Measurements from ENCODE around the gene LIMS2. TPM values are rescaled to one million over a fixed set of nuclear protein-coding genes. Genes with fewer than 3 reads are reported as not detected.

LIMS2 gene
- total RNA-seq, 2 donors from 2014 or later, result 9.6 to 21.4 TPM

DNA sequence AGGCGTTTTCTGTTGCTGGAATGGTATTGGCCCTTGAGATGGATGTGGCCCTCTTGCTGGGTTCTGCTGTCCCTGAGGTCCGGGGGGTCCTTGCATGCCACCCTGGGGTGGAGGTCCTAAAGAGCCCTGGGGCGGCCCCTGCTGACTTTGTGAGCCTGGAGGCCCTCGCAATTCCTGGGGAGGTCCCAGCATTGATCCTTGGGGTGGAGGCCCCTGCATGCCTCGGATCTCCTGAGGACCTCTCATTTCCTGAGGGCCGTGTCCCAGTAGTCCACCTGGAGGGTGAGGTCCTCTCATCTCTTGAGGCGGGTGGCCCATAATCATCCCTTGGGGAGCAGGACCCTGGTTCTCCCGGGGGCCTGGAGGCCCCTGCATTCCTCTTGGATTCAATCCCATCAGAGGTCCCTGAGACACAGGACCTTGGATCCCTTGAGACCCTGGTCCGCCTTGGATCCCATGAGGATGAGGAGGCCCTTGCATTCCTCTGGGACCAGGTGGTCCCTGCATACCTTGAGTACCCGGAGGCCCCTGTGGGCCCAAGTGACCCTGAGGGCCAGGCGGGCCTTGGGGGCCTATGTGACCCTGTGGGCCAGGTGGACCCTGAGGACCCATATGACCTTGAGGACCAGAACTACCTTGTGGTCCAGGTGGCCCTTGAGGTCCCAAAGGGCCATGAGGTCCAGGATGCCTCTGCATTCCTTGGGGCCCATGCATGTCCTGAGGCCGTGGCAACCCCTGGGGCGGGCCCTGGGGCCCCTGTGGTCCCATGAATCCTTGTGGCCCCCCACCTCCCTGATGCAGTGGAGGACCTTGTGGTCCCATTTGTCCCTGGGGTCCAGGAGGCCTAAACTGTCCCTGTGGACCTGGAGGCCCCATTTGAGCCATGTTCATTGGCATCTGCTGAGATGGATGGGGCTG is 44.2 kb upstream of the LIMS2 start:
- H3K36me3 ChIP-seq (replicated peaks in 1 of 2; ENCODE audit: insufficient read depth in 1 of 2, low read depth in 2 of 2), result peaks cover 0 to 16% of the 10 kb centered on the region in 2 donors
- 90 to 97% methylated on average over 5 to 13 of the region's 13 CpGs for WGBS, 2 donors
- no peak for ATAC-seq

DNA sequence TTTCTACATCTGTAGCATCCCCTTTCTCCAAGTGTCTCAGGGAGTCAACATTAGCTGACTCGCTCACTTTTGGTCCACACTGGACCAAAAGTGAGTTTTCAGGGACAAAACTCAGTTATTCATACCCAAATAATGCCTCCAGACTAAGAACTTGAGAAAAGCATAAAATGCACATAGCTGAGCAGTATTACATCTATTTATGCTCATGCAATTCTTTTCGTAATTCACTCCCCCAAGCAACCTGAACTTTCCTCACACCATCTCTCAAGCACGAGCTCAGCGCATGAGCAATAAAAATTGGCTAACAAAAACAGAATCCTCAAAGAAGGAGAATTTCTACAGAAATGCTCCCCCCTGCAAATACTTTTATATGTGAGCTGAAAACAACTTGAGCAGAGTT is 42.9 kb upstream of the LIMS2 start:
- H3K27me3 ChIP-seq, result no peaks in the 10 kb centered on the region
- WGBS, 2 donors, result 96 to 97% methylated on average over 4 of the region's 4 CpGs
- H3K27ac ChIP-seq, result no peak overlapping the region
- peaks cover 0 to 16% of the 10 kb centered on the region in 2 donors for H3K36me3 ChIP-seq (replicated peaks in 1 of 2; ENCODE audit: insufficient read depth in 1 of 2, low read depth in 2 of 2)
- intact Hi-C loops (cut with DNase I), result no loop called here
- DNase-seq (no peak), ATAC-seq (no peak)
- no peak overlapping the region for H3K4me3 ChIP-seq
- peaks cover 7% of the 10 kb centered on the region for H3K4me1 ChIP-seq
- TF ChIP-seq, protein P1, sequence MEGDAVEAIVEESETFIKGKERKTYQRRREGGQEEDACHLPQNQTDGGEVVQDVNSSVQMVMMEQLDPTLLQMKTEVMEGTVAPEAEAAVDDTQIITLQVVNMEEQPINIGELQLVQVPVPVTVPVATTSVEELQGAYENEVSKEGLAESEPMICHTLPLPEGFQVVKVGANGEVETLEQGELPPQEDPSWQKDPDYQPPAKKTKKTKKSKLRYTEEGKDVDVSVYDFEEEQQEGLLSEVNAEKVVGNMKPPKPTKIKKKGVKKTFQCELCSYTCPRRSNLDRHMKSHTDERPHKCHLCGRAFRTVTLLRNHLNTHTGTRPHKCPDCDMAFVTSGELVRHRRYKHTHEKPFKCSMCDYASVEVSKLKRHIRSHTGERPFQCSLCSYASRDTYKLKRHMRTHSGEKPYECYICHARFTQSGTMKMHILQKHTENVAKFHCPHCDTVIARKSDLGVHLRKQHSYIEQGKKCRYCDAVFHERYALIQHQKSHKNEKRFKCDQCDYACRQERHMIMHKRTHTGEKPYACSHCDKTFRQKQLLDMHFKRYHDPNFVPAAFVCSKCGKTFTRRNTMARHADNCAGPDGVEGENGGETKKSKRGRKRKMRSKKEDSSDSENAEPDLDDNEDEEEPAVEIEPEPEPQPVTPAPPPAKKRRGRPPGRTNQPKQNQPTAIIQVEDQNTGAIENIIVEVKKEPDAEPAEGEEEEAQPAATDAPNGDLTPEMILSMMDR (IDR thresholded peaks at IDR 0.05), result no peak
- TF ChIP-seq POLR2A (IDR thresholded peaks at IDR 0.05), result no peak
- H3K9me3 ChIP-seq, result no peaks in the 10 kb centered on the region

More for the DNA sequence above, 44.2 kb upstream of the LIMS2 start:
- H3K27me3 ChIP-seq, result no peaks in the 10 kb centered on the region
- no peak overlapping the region for H3K27ac ChIP-seq
- TF ChIP-seq POLR2A (IDR thresholded peaks at IDR 0.05), result no peak
- TF ChIP-seq, protein P1 (IDR thresholded peaks at IDR 0.05), result no peak
- no peaks in the 10 kb centered on the region for H3K9me3 ChIP-seq
- intact Hi-C loops (cut with DNase I), result no loop called here
- no peak overlapping the region for H3K4me3 ChIP-seq
- DNase-seq, result no peak
- H3K4me1 ChIP-seq, result peaks cover 7% of the 10 kb centered on the region

DNA sequence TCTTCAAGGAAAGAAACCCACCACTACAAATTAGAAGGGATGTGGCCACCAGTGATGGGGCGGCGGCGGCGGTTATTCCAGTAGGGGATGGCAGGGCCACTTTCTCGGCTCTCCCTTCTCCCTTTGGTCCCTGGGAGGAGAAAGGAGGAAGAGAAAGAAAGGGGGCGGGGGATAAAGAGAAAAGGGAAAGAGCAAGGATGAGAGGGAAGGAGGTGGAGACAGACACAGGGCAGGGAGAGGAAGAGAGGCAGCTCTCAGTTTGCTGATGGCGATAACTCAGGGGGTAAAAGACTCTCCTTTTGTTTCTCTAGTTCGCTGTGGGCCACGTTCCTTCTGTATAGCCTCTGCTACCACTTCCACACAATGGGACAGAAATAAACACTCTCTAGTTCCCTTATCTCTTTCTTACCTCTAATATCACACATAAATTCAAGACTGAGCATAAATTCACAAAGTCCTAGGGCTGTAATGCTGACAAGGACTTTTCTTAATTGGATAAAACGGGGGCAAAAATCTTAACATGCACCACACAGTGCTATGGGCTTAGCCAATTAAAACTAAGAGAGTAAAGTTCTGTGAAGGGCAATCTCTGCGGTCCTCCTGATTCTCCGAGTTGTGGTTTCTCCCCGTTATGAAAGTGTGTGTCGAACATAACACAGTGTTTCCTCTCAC is 40.6 kb upstream of the LIMS2 start:
- Histone ChIP-seq H3K36me3 (replicated peaks in 1 of 2; ENCODE audit: insufficient read depth in 1 of 2, low read depth in 2 of 2) (peaks cover 0 to 6% of the 10 kb centered on the region in 2 donors), H3K4me1 (peaks cover 7% of the 10 kb centered on the region)

DNA sequence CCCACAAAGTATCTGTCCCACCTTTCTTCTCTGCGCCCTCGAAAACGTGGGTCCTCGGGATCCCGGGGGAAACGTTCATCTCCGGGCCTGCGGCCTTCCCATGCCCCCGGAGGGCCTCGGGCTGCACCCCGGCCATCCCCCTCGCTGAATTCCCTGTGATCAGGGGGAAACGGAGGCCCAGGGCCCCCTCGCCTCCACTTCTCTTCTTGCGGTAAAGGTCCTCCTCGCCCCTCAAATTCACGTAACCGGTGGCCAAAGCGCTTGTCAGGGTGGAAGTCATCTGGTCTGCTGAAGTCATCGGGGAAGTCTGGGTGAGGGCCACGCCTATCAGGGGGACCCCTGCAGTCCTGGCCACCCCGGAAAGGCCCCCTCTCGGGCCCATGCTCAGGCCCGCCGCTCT is 38.2 kb upstream of the LIMS2 start:
- intact Hi-C loops (cut with DNase I), result no loop called here
- no peak overlapping the region for H3K27ac ChIP-seq
- no peaks in the 10 kb centered on the region for H3K27me3 ChIP-seq
- H3K36me3 ChIP-seq (replicated peaks in 1 of 2; ENCODE audit: insufficient read depth in 1 of 2, low read depth in 2 of 2), result peaks cover 0 to 8% of the 10 kb centered on the region in 2 donors
- DNase-seq, result no peak
- H3K4me1 ChIP-seq, result peaks cover 7% of the 10 kb centered on the region
- TF ChIP-seq POLR2A (IDR thresholded peaks at IDR 0.05), result no peak
- TF ChIP-seq, protein P1 (IDR thresholded peaks at IDR 0.05), result no peak
- no peak for ATAC-seq
- H3K9me3 ChIP-seq, result no peaks in the 10 kb centered on the region
- H3K4me3 ChIP-seq, result no peak overlapping the region
- 94 to 95% methylated on average over 24 to 25 of the region's 25 CpGs for WGBS, 2 donors

More for the DNA sequence above, 40.6 kb upstream of the LIMS2 start:
- TF ChIP-seq, protein P1 (IDR thresholded peaks at IDR 0.05), result no peak
- no peak for TF ChIP-seq POLR2A (IDR thresholded peaks at IDR 0.05)
- WGBS, 2 donors, result 89 to 96% methylated on average over 14 of the region's 14 CpGs
- intact Hi-C loops (cut with DNase I), result no loop called here
- no peak for DNase-seq
- no peak overlapping the region for H3K27ac ChIP-seq
- H3K4me3 ChIP-seq, result no peak overlapping the region
- ATAC-seq, result no peak
- no peaks in the 10 kb centered on the region for H3K9me3 ChIP-seq
- no peaks in the 10 kb centered on the region for H3K27me3 ChIP-seq

Data from body of pancreas (tissue), 4 donors.